NCI-H1436 (cell line): ENCODE results near the gene TJAP1.
"Not testable (repeated sequence)": the region's sequence is repeated elsewhere in the genome, so short reads cannot be mapped to it uniquely, and the experiment has no call there.

ENCODE experiments used
- DNase-seq: peaks from one replicate; lab custom pipeline; 2025; lab: John Stamatoyannopoulos, UW

The TJAP1 gene

DNA sequence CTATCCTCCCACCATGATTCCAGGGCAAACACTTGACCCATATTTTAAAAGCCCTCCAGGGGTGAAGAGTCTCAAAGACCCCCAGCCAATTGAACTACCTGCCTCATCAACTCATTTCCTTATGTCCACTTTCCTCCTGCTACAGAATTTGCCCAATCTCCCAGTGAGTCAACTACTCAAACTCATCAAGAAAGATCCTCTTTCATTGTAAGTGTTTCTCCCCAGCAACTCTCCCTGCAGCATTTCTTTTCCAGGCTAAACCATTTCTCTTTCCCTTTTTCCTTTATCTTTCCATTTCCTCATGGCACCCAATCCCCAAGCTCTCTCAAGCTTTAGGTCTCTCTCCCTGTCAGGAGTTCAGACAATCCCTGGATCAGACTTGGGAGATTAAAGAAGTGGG lies 23.5 kb upstream of the TJAP1 start:
- DNase-seq: no peak

DNA sequence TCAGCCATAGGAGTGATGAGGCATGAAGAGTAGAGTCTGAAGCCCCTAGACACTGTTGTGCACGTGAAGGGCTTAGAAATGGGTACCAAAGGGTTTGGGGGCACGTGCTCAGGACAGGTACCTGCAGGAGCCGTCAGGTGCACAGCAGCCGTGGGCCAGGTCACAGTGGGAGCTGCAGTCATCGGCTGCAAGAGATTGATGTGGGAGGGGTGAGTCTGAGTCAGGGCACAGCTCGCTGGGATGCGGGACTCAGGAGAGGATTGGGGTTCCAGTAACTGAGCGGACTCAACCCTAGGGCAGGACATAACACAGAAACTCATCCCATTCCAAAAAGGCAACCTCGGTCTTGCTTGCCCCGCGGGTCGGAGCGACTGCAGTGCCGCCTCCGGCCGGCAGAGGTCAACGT lies 23.1 kb upstream of the TJAP1 start:
- DNase-seq: peak; percentile 31

DNA sequence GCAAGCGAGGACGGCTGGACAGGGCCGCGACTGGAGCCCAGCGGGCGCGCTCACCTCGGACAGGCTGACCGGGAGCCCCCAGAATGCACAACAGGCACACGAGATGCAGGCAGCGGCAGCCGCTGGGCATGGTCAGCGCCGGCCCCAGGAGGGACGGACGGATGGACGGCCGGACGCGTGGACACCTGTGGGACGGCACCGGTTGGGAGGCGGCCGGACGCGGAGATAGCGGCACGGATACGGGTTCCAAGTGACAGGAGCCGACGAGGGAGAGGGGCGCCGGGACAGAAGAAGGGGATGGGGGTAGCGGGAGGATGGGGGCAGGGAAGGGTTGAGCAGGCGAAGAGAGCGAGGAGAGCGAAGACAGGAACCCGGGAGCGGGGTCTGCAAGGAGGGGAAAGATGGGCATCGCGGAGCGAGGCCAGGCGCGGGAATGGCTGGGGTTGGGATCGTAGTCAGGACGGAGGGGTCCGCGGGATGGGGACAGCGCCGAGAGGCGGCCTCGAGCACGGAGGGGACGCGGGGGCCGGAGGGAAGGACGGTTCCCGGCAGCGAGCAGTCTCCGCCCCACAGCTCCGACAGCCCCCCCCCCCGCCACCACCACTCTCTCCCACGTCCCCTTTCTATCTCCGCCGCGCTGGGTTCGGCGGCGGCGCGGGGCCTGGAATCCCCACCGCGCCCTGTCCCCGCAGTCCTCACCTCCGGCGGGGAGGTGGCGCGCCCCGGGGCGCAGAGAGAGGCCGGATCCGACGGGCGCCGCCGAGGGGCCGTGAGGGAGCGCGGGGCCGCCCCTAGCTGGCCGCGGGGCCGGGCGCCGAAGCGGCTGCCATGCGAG lies 22.5 kb upstream of the TJAP1 start:
- no peak for DNase-seq

DNA sequence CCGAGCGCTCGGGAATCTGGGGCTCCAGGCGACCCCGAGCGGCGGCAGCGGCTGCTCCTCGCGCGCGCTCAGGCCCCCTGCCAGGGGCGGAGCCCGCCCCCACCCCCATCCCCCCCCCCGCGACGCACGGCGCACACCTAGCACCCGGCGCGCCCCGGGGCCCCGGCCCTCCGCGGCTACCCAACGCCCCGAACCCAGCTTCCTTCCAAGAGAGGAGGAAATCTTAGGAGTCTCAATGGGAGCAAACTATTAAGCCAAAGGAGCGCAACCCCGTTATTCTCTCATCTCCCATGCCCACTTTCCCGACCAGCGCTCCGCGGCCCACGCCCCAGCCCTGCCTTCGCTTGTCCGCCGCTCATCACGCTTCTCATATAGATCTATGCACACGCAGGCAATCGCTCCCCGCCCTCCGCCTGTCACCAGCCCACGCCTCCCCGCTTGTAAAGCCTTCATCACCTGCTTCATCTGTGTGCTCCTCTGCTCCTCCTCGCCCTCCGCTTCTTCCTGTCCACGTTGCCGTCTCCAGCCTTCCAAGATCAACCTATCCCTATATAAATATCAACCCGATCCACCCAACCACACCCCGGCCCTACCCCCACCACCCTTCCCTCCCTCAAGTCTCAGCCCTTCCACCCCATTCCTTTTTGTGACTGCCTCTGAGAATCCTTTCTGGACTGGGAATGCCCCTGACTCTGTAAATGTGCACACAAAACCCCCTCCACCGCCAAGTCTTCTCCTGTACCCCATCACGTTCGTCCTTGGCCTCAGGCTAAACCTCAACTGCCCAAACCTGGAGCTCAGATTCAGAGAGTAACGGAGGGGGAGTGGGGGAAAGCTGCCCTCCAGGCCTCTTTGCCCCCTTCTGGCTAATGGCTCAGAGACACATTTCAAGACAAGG lies 21.6 kb upstream of the TJAP1 start, which contains the start of gene DLK2:
DLK2 (minus strand) TSS at position 18 of the 898 bp plus-strand sequence. CDS start 723 bp downstream, outside the sequence.
- DNase-seq: peak; percentile 12

DNA sequence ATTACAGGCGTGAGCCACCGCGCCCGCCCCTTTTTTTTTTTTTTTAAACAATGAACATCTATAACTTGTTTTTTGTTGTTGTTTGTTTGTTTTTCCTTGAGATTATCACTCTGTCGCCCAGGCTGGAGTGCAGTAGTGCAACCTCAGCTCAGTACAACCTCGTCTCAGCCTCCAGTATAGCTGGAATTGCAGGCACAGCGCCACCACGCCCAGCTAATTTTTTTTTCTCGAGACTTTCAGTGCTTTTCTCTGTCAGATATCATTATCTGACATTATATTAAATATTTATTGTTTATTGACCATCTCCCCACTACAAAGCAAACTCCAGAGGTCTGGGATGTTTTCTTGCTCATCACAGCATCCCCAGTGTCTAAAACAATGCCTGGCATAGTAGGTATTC lies 19.7 kb upstream of the TJAP1 start:
- no peak for DNase-seq

DNA sequence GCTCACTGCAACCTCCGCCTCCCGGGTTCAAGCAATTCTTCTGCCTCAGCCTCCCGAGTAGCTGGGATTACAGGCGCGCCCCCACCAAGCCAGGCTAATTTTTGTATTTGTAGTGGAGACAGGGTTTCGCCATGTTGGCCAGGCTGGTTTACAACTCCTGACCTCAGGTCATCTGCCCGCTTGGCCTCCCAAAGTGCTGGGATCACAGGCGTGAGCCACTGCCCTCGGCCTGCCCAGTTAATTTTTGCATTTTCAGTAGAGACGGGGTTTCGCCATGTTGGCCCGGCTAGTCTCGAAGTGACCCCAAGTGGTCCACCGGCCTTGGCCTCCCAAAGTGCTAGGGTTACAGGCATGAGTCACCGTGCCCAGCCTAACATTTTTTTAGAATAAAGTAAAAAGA lies 19.2 kb upstream of the TJAP1 start:
- DNase-seq: not testable (repeated sequence)

DNA sequence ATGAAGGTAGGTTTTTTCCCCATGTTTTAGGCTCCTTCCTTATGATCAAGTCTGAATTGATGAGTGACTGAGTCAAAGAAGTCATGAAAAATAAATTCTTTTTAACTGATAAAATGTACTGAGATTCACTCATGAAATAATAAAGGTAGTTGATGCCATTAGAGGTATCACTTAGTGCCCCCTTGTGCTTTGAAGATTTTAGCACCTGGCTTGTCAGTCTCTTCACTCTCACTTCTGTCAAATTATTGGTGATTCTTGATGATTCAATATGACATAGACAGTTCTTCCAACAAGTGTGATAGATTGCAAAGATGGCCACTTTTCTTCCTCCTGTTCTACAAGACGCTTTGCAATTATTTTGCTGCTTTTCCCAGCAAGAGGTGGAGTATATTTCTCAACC lies 17.8 kb upstream of the TJAP1 start:
- no peak for DNase-seq

DNA sequence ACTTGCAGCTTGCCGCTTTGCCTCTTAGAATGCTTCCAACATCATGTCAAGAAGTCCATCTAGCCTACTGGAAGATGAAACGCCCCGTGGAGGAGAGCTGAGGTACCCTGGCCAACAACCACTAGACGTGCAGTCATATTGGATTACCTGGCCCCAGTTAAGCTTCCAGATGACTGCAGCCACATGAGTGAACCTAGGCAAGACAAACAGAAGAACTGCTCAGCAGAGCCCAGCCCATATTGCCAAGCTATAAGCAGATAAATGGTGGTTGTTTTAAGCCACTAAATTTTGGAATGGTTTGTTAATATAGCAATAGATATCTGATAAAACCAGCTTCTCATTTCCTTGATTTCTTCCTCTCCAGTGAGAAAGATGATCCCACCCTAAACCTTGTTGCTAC lies 17.3 kb upstream of the TJAP1 start:
- DNase-seq: no peak

DNA sequence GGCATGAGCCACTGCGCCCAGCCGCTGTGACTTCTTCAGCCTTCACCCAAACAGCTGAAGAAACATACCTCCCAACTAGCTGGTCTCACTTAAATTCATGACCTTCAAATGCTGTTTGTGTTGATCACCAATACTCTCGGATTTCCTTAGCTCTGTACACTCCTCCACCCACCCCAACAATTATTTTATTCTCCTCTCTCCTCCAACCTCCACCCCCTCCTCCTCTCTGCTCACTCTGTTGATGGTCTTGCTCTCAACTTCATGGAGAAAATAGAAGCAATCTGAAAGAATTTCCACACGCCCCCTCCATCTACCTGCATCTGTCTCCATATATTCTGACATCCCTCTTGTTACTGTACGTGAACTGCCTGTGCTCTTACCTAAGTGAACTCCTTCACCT lies 15.4 kb upstream of the TJAP1 start:
- DNase-seq: no peak

DNA sequence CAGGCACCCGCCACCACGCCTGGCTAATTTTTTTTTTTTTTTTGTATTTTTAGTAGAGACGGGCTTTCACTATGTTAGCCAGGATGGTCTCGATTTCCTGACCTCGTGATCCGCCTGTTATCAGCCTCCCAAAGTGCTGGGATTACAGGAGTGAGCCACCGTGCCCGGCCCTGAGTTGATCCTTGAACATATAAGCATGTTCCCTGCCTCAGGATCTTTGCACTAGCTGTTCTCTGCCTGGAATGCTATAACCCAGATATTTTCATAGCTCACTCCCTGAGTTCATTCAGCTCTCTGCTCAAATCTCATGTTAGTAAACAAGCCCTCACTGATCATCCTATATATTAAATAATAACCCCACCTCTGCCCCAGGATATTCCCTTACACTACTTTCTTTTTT lies 13.0 kb upstream of the TJAP1 start:
- no peak for DNase-seq

DNA sequence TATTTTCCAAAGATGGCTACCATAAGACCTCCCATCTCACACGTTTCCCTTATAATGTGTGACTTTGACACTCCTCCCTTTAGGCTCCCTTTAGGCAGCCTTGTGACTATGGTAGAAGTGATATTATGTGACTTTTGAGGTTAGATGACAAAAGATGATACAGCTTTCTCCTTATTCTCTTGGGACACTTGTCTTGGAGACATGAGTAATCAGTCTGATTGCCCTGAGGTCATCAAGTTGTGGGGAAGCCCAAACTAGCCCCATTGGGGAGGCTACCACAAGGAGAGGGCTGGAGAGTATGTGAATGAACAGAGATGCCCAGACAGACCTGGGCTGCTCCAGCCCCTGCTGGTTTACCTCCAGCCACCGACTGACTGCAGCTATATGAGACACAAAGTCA lies 11.4 kb upstream of the TJAP1 start:
- DNase-seq: no peak

DNA sequence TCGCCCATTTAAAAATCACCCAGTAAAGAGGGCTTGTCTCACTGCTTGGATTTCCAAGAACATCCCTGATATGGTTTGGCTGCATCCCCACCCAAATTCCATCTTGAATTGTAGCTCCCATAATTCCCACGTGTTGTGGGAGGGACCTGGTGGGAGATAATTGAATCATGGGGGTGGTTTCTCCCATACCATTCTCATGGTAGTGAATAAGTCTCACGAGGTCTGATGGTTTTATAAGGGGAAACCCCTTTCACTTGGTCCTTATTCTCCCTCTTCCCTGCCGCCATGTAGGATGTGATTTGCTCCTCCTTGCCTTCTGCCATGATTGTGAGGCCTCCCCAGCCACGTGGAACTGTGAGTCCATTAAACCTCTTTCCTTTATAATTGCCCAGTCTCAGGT lies 10.1 kb upstream of the TJAP1 start:
- DNase-seq: not testable (repeated sequence)

DNA sequence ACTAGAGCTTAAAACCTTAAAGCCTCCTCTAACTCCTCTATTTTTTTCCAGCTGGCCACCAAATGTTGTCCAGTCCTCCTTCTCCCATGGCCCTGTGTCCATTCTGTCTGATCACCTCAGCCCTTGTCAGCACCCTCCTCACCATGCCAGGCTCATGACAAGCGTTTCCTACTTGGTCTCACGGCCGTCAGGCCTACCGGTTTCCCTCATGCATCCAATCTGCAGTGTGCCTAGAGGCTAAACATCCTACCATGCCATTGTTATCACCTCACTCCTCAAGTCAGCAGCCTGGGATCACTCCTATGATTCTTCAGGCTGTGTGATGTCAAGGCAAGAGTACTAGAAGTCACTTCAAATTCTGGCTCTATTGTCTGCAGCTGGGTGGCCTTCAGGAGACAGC lies 9.6 kb upstream of the TJAP1 start:
- DNase-seq: no peak

DNA sequence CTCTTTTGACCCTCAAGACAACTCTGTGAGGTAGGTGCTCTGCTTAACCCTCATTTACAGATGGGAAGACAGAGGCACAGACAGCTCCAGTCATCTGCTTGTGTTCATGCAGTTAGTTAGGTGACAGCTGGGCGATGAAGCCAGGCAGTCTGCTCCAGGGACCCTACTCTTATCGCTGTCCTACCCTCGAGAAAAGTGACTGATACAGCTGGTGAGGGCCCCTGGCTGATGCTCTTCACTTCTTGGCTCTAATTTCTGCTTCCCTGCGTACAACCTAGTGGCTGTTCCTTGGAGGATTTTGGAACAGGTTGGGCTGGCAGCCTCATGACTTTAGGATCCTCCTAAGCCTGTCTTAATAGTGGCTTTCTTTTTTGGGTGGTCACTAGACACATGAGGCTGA lies 9.1 kb upstream of the TJAP1 start:
- no peak for DNase-seq

DNA sequence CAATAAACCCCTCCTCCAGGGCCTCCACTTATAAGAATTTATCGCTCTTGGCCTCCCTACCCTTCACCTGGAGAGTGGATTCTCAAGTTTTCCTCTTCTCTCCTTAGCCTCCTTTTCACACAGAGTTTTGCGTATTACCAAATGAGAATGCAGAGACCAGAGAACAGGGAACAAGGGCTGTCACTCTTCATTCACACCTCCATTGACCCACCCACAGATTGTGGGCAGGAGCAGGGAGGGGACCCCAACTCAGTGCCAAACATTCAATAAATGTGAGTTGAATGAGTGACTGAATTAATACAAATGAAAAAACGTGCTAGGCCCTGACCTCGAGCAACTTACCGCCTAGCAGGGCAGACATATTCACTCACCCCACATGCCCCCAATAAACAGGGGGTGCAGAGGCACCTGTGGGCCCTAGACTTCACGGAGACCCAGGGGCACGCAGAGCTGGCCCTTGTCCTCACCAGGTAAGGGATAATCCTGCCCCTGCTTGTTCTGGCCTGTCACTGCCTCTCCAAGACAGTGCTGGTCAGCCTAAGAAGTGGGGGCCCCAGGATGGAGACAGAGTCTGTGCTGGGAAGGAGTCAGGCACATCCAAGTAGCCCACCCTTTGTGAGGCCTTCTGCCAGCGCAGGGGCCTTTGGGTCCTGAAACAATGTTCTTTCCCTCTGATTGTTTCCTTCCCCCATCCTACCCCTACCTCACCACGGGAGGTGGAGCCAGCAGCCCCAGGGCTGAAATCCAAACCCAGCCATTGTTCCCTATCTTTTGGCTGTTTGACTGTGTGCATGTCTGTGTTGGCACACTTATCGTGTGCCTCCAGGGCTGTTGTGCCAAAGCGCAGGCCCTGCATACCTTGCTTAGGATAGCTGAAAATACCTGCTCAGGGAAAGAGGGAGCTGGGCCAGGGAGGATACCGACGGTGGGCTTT lies 8.4 kb upstream of the TJAP1 start:
- DNase-seq: no peak

DNA sequence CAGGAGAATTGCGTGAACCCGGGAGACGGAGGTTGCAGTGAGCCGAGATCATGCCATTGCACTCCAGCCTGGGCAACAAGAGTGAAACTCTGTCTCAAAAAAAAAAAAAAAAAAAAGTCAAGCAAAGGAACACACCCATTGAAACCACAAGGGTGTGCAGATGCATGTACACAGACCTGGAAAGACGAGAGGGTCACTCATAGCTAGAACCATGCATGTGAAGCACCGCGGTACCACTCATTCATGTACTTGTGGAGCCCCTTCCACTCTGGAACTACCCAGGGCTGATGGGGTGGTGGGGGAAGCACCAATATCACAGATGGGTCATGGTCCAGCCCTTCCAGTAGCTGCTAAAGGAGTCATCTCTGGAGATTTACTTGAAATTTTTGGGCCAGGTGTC lies 7.4 kb upstream of the TJAP1 start:
- DNase-seq: no peak

DNA sequence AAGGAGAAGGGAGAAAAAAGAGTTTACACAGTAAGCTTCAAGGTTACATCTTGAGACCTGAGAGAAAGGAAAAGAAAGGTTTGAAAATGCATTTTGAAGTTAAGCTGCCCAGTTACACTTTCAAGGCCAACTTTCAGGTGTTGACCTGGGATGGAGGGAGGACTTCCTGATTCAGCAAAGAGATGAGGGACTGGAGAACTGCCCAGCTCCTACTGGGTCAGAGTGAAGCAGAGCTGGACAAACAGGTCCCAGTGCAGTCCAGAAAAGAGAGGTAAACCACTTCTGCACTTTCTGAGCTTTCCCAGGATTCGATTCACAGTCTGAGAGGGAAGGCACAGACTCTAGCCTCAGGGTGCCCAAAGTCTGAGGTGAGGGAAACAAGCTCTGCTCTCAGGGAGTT lies 6.0 kb upstream of the TJAP1 start:
- no peak for DNase-seq

DNA sequence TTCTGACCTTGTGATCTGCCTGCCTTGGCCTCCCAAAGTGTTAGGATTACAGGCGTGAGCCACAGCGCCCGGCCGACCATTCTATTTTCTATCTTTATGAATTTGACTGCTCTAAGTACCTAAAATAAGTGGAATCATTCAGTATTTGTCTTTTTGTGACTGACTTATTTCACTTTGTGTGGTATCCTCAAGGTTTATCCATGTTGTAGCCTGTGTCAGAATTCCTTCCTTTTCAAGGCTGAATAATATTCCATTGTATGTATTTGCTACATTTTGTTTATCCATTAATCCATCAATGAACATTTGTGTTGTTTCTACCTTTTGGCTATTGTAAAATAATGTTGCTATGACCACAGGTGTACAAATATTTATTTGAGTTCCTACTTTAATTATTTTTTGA lies 4.9 kb upstream of the TJAP1 start:
- DNase-seq: no peak

DNA sequence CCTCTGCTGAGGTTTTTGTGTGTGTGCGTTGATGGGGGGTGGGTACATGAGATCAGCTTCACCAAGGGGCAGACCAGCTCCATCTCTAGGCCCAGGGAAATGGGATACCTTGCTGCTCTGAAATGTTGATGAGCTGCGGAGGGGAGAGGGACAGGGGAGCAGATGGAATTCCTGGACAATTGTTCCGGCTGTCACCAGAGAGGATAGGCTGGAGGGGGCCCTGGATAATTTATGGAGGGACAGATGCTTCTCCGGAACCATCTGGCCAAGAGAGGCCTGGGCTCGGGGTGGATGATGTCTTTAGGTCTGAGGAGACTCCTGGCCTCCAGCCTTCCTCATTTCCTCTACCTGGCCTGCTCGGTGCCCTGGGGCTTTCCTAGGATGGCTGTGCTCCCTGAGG lies 1.9 kb upstream of the TJAP1 start:
- no peak for DNase-seq

DNA sequence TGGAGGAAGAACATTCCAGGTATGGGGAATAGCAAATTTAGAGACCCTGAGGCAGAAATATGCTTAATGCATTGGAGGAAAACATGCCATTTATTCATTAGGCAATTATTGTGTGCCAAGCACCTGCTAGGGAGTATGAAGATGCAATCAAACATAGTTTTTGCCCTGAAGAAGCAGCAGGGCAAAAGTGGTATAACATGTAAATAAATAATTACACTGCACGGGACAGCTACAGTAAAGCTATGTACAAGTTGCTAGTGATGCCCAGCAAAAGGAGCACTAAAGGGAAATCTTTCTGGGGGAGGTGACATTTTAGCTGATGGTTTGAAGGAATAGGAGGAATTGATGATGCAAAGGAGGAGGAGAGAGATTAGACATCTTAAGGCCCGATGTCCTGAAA lies 624 bp upstream of the TJAP1 start:
- DNase-seq: no peak

DNA sequence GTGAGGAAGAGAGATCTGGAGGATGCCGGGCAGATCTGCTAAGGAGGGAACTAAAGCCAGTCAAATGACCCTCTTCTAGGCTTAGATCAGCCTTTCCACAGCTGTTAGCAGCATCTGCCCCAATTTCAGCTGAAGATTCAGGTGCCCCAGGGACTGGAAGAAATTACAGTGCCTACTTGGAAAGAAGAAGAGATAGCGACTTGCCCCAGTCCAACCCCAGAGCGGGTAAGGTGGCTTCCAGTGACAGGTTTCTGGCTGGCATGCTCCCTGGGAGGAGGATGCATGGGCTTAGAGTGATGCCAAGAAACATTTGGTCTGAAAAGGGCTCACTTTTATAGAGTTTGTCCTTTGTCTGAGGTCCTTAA lies 620 bp downstream of the TJAP1 start:
- no peak for DNase-seq

DNA sequence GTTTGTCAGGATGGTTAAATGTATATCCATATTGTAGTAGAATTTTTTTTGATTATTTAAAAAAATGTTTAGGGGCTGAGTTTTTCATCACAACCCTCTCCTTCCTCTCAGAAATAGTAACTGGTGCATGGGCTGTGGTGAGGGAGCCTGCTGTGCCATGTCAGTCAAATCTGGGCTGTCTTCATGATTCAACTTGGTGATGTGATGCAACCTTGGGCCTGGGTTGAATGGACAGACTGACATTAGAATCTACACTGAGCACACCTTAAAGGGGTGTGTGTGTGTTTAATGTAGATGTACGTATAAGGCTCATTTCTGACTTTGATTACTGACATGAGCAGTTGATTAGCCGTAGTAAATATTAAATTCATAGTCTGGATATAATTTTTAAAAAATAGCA lies 3.7 kb downstream of the TJAP1 start:
- no peak for DNase-seq
